DMS153 treated with DMSO at 0.1 percent for 48 hours (cell line): ENCODE data around the gene OR2A42.
"Not testable (repeated sequence)": the region's sequence is repeated elsewhere in the genome, so short reads cannot be mapped to it uniquely, and the experiment has no call there.

ENCODE experiments used
- DNase-seq: peaks from one replicate; lab custom pipeline; 2025; ENCODE audit not compliant: unreplicated experiment; lab: John Stamatoyannopoulos, UW

Gene OR2A42, protein sequence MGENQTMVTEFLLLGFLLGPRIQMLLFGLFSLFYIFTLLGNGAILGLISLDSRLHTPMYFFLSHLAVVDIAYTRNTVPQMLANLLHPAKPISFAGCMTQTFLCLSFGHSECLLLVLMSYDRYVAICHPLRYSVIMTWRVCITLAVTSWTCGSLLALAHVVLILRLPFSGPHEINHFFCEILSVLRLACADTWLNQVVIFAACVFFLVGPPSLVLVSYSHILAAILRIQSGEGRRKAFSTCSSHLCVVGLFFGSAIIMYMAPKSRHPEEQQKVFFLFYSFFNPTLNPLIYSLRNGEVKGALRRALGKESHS

DNA sequence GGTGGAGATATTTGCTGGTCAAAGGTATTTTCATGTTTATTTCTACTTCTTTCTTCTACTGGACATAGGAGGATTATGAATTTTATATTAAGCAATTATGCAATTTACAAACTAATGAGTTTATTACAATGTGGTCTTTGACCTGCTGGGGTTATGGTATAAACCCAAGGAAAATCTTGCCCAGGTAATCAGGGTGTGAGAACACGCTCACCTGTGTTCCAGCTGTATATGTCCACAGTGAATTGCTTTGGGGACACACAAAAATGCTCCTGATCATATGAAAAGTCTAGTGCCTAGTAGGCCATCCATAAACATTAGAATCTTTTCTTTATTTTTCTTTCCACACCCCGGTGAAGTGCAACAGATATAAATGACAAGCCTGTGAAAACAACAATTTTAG is at the start of gene OR2A42:
TSS of gene OR2A42 (minus strand) at position 241 of the 400 bp plus-strand sequence. CDS start 6,762 bp downstream, outside the sequence.
- not testable (repeated sequence) for DNase-seq

DNA sequence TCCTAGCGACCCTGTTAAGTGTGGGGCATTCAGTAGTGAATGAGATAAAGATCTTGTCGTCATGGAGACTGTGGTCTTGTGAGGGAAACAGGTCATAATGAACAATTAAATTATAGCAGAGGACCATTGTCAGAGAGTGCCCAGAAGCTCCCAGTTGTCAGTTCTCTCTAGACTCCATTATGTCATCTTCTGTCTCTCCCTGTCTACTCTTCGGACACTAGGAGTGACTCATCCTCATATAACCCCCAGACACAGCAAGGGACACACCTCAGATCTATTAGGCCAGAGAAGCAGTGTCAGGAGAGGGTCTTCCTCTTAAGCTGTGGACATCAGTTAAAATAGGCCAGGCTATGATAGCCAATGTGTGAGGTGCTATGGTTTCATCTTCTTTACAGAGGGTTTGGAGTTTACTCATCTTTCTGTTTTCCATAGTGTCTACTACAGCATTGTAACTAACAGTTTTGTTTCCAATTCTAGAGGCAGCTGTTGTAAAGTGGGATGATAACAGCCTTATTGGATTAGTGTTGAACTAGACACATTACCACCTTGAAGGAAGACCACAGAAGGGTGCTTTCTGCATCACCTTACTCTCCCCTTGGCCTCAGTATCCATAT is 47.9 kb upstream of the OR2A42 start:
- not testable (repeated sequence) for DNase-seq

DNA sequence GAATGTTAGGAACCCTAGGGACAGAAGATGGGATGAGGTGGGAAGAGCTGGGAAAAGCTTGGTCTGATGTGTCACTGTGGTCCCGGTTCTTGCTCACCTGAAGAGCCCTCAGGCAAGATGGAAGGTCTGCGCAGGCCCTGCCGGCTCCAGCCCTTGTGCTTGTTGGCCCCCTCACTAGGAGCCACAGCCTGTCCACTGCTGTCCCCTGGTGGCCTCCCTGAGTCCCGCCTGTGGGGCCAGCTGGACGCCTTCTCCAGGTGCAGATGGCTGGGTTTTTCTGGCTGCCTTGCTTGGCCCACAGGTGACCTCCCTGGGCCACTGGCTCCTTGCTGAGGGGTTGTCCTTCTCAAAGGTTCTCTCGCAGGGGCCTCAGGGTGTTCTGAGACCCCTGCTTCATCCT is 44.3 kb upstream of the OR2A42 start:
- not testable (repeated sequence) for DNase-seq

DNA sequence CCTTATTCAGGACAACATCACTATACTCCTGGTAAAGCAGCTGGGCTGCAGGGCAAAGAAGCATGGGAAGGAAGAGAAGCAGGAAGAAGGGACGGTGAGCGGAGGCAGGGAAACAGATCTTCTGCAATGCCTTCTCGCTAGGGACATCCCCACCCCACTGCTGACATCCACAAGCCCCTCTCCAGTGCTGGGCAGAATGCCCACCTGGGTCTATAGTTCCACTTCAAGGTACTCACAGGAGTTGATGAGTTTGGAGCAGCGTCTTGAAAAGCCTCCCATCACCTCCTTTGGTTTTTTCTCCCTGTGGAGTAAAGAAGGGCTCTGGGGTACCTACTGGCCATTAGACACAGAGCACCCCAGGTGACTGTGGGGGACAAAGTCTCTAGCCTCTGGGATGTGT is 43.1 kb upstream of the OR2A42 start:
- DNase-seq: not testable (repeated sequence)

DNA sequence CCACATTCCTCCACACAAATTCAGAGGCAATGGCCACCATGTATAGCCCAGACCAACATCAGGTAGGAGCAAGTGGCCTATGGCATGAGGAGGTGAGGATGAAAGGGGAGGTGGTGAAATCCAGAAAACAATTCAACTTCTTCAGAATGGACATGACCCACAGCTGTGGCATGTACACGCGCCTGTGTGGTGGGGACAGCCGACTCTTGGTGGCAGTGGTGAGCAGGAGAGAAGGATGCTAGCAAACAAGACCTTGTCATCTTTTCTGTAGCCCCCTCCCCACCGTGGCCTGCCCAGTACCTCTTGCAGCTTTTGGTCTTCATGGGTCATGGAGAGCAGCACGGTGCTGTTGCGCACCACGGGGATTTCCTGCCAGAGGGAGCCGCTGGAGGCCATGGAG is 42.6 kb upstream of the OR2A42 start:
- DNase-seq: not testable (repeated sequence)

DNA sequence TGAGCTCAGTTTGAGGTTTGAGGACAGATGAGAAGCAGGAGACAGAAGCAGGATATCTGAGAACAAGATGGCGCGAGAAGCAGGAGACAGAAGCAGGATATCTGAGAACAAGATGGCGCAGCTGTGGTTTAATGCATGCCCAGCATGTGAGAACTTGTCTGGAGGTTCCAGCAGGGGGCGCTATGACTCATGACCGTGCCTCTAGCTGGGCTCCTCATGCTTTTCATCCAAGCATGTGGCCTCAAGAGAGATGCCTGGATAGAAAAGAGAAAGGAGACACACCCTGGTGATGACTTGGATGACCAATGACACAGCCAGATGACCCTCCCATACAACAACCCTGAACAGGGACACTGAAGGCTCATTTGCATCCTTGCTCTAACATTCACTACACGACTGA is 40.6 kb upstream of the OR2A42 start:
- not testable (repeated sequence) for DNase-seq

DNA sequence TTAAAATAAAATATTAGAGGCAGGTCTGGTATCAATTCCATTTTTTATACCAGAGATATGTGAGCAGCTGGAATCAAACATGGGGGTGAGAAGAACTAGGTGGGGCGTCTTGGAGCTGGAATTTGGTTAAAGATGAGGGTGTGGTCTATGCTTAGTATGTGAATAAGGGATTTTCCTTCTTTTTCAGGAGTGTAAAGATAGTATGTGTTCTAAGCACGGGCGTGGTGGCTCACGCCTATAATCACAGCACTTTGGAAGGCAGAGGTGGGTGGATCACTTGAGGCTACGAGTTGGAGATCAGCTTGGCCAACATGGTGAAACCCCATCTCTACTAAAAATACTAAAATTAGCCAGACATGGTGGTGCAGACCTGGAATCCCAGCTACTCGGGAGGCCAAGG is 35.9 kb upstream of the OR2A42 start:
- not testable (repeated sequence) for DNase-seq

DNA sequence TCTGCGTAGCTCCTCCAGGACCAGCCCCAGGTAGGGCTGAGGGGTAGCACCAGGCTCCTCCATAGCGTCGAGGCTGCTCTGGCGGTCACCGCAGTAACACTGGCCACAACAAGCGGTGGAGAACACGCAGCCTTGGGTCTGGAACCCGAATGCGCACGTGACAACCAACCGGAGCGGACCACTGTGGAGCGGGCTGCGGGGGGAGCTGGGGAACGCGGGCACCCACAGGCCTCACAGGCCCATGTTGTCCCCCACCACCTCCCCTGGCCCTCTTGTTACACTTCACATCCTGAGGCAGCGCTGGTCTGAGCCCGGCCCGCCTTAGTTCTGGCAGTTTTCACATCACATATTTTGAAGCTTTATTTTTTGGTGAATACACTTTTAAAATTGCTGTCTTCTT is 29.8 kb upstream of the OR2A42 start, which contains the start of gene CTAGE8:
TSS of gene CTAGE8 (minus strand) at position 101 of the 400 bp plus-strand sequence. CDS start at position 63, 38 bp downstream.
- DNase-seq: not testable (repeated sequence)

DNA sequence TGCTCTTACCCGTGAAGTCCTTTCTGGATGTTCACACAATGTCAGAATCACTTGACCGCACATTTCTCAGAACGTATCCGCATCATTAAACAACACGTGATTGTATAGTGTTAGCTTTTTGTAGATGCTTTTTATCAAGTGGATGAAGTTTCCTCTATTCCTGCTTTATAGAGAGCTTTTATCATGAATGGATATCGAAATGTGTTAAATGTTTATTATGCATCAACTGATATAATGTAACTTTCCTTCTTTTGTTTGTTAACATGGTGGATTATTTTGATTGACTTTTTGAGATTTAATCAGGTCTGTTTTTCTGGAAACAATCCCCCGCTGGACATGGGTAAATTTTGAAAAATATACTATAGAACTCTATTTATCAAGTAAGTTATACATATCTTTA is 25.3 kb upstream of the OR2A42 start, which contains the start of gene OR2A7:
TSS of gene OR2A7 (minus strand) at position 101 of the 400 bp plus-strand sequence. CDS start 5,164 bp downstream, outside the sequence.
- not testable (repeated sequence) for DNase-seq

DNA sequence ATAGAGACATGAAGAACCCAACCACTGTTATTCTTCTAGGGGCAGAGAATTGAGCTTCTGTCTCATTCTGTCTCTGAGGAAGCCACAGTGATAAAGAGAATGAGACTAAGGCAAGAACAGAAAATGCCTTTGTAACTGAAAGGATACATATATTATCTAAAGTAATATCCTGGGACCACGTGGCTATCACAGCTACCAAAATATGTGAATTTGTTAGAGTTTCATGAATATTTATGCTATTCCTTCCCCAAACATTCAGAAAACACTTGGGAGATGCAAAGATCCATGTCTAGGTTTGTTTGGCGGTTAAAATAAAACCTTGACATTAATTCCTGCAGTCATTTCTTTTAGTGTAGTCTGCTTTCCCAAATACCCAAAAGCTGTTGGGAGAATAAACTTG is 22.7 kb upstream of the OR2A42 start:
- not testable (repeated sequence) for DNase-seq

DNA sequence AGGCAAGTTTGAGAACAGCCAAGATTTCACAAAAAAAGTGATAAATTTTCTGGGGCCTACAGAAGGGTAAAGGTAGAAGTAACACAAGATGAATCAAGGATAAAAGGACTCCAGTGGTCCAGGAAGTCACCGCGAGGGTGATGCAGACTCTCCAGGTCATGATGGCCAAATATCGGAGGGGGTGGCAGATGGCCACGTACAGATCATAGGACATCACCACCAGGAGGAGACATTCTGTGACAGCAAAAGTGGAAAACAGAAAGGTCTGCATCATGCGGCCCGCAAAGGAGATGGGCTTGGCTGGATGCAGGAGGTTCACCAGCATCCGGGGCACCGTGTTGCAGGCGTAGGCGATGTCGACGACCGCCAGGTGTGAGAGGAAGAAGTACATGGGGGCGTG is 19.7 kb upstream of the OR2A42 start:
- DNase-seq: not testable (repeated sequence)

DNA sequence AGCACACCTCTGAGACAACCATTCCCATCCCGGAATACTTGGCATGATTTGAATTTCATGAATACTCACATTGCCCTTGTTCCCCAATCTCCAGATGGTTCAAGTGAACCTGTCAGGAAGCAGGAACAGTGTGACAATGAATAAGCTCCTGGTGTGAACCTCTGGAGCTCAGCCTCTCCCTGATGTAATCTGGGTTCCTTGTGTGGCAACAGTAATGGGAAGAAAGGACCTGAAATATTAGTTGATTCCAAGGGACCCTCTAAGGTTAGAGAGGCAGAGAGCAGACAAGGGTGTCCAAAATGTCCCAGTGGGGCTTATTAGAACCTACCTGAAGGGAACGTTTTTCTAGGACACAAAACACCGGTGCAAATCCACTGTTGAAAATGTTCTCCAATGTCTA is 16.7 kb upstream of the OR2A42 start:
- DNase-seq: no peak

DNA sequence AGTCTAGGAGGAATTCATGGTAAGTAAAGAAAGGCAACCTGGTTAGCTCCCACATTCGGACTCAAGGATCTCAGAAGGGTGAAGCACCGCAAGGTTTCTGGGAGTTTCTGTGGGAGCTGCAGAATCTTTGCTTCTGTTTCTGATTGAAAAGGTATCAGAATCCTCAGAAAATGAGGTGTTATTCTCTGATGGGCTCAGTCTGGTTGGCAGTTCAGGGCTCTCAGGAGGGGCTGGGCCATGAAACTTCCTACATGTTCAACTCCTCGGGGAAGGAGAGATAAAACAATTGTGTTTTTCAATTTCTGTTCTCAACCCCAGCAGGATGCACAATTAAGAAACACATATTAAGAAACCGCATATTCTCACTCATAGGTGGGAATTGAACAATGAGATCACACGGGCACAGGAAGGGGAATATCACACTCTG is 16.1 kb upstream of the OR2A42 start:
- no peak for DNase-seq

DNA sequence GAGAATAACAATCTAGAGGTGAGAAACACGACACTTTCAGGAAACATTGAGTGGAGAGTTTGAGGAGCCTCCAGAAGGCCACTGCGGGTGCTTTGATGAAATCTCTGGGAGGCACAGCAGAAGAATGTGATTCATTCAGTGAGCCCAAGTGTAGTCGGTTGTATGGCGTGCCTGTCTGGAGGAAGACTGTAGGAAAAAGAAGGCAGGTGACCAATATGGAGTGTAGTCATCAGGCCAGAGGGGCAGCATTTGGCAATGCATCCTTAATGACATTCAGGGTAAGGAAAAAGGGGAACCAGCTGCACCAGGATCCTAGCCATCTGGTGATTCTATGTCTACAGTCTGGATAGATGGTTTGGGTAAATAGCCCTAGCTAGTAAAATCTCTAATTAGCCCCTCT is 12.9 kb upstream of the OR2A42 start:
- DNase-seq: not testable (repeated sequence)

DNA sequence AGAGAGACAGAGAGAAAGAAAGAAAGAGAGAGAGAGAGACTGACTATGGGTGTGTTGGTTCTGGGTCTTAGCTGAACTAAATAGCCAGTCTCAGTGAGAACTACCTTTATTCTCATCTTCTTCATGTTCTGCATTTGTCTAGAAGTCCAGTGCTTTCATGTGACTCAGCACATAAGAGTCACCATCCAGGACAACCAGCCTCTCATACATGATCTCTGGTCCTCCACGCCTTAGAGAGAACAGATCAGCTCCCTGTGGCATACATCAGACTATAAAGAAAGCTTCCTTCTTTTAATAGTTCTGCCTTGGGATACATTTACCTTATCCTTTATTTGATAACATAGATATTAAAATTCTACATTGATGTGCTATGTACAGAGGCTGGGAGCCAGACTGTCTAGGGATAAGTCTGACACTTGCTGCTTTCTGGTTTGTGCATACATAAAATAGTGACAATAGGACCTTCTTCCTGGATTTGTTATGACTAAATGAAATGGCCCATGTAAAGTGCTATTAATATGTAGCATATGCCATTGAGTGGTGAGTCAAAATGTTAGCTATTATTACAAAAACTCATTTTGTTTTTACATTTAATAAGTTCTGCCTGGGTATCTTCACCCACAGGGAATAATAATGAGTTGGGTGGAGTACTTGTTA is 8.4 kb upstream of the OR2A42 start:
- DNase-seq: not testable (repeated sequence)

DNA sequence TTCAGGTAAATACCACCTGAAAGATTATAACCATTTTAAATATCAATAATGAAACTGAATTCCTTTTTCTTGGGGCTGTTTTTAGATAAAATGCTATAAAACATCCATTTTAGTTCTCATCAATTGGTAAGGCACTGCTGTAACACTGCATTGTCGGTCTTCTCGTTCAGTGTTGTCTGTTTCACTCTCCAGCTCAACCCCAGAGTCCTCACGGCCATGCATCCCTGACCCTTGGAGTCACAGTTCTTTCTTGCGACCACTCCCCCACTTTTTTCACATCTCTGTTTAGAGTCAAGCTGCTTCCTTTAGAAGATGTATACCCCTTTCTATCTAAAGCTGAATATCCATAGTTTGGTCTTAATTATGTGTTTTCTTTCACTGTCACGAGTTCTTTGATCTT is 7.6 kb upstream of the OR2A42 start:
- not testable (repeated sequence) for DNase-seq

DNA sequence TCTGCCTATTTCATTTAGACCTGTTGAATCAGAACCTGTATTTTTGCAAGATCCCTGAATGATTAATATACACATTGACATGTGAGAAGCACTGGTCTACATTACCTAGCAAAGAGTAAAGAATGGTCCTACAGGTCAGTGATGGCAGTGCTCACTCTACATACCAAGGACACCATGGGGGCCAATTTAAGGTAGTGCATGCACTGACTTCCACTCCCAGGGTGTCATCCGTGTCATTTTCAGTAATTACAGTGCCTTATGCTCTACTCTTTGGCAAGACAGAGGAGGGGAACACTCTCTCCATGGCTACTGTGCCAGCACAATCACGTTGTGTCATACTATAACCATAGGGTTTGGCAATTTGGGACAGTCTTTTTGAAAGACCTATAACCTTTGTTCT is 6.0 kb upstream of the OR2A42 start:
- not testable (repeated sequence) for DNase-seq

DNA sequence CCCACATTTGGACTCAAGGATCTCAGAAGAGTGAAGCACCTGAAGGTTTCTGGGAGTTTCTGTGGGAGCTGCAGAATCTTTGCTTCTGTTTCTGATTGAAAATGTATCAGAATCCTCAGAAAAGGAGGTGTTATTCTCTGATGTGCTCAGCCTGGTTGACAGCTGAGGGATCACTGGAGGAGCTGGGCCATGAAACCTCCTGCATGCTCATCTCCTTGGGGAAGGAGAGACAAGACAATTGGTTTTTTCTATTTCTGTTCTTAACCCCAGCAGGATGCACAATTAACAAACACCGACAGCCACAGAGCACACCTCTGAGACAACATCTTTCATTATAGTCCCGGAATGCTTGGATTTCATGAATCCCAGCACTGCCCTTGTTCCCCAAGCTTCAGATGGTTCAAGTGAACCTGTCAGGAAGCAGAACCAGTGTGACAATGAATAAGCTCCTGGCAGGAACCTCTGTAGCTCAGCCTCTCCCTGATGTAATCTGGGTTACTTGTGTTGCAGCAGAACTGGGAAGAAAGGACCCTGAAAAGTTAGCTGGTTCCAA is 799 bp downstream of the OR2A42 start:
- not testable (repeated sequence) for DNase-seq

DNA sequence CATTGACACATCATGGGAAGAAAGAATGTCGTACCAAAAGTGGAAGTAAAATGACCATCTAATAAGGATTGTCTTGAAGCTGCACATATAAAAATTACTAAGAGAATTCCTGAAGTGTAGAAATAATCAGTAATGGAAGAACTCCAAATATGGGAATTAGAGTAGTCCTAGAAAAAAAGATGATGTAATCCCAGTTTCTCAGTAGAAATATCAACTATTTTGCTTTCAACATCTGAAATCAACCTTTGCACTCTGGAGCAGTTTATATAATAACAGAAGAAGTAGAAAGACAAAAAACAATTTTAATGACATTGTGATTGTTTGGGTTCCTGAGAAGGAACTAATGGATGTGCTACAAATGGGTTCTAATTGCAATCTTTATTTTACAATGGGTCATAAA is 6.4 kb downstream of the OR2A42 start:
- not testable (repeated sequence) for DNase-seq

DNA sequence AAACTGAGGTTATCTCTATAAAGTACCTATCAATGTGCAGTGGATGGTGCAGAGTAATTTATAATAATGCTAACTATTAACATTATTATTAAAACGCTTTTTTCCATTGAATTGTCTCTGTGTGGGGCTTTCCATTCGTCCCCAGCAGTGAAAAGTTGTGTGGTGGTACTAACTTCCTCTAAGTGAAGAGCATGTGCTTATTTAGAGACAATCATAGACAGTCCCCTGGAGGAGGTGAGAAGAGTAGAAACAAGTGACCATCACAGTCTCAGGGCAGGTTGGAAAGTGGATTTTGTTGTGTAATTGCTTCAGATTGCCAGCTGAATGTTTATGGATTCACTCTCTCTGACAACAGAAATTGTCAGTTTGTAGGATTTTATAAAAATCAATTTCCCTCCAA is 8.4 kb downstream of the OR2A42 start:
- not testable (repeated sequence) for DNase-seq

DNA sequence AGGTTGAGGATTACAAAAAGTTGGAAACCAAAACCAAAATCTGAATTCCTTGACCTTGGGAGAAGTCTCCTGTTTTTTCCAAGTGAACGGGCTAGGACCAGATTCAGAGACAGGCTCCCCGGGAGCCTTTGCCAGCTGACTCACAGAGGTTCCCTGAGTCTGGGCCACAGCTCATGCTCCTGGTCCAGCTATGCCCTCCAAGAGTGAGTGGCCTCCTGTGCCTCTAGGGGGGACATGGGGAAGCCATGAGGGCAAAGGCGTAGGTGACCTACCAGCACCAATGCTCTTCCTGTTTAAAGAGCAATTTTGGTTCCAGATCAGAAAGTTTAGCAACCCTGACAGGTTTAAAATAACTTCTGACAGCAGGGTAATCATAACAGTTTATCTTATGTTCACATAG is 10.6 kb downstream of the OR2A42 start:
- DNase-seq: not testable (repeated sequence)
